Measurements from ENCODE around the gene DGCR2.

- TF ChIP-seq, protein P1, sequence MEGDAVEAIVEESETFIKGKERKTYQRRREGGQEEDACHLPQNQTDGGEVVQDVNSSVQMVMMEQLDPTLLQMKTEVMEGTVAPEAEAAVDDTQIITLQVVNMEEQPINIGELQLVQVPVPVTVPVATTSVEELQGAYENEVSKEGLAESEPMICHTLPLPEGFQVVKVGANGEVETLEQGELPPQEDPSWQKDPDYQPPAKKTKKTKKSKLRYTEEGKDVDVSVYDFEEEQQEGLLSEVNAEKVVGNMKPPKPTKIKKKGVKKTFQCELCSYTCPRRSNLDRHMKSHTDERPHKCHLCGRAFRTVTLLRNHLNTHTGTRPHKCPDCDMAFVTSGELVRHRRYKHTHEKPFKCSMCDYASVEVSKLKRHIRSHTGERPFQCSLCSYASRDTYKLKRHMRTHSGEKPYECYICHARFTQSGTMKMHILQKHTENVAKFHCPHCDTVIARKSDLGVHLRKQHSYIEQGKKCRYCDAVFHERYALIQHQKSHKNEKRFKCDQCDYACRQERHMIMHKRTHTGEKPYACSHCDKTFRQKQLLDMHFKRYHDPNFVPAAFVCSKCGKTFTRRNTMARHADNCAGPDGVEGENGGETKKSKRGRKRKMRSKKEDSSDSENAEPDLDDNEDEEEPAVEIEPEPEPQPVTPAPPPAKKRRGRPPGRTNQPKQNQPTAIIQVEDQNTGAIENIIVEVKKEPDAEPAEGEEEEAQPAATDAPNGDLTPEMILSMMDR (IDR thresholded peaks at IDR 0.05; ENCODE audit: low read depth, low read length): no peak
- no peak for TF ChIP-seq EZH2phosphoT487 (IDR thresholded peaks at IDR 0.05; ENCODE audit: low read depth)
Measured at GRCh38 chr22:18991138-18991432, 131.1 kb downstream of the DGCR2 start.

Measured in OCI-LY3 (cell line).